A549 treated with ZK216348 at 1 μM for 4 hours (cell line): ENCODE data around the gene SNX15. TPM values are rescaled to one million over a fixed set of nuclear protein-coding genes. Genes with fewer than 3 reads are reported as not detected.

Source experiments
- total RNA-seq: library from RNA; stranded (reverse); fragments of 200-300 nt; extraction: Qiagen RNA extraction; gene quantifications from 5 replicates; pipeline ENCODE4 v1.2.3, GENCODE V29; 2022; ENCODE audit warnings: low read depth

The SNX15 gene, protein sequence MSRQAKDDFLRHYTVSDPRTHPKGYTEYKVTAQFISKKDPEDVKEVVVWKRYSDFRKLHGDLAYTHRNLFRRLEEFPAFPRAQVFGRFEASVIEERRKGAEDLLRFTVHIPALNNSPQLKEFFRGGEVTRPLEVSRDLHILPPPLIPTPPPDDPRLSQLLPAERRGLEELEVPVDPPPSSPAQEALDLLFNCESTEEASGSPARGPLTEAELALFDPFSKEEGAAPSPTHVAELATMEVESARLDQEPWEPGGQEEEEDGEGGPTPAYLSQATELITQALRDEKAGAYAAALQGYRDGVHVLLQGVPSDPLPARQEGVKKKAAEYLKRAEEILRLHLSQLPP
- 21.9 to 25.1 TPM (median 22.4 TPM) in 5 replicates for total RNA-seq

DNA sequence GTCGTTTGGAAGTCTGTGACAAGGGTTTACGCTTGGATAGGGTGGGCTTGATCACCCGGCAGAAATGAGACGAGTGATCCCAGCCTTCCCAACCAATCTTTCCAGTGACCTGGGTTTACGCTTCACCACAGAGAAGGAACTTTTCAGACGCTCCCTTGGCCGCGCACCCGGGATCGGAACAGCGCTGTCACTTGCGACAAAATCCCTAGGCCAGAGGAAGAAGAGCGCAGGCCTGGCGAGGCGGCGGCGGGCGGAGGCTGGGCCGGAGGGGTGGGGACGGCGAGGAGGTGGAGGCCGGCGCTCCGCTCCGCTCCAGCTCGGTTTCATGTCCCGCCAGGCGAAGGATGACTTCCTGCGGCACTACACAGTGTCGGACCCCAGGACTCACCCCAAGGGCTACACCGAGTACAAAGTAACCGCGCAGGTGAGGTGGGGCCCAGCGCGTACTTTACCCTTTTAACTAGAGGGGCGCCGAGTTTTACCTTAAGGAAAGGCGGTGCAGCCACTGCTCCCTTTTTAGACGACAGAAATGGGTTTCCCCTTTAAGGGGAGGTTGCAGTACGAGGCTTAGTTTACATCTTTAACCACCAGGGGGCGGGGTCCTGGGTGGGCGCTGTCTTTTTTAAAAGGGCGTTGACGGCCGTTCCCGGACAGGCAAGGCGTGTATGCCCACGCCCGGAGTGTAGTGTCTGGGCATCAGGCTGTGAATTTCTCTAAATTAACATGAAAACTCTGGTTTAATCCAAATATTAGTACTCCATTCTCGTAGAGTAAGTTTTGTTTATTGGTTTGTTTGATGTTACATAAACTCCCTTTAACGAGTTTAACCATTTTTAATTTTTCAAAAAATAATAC lies at the start of gene SNX15:
TSS of gene SNX15 (plus strand) at position 227 of the 855 bp plus-strand sequence. CDS start at position 326, 99 bp downstream.

DNA sequence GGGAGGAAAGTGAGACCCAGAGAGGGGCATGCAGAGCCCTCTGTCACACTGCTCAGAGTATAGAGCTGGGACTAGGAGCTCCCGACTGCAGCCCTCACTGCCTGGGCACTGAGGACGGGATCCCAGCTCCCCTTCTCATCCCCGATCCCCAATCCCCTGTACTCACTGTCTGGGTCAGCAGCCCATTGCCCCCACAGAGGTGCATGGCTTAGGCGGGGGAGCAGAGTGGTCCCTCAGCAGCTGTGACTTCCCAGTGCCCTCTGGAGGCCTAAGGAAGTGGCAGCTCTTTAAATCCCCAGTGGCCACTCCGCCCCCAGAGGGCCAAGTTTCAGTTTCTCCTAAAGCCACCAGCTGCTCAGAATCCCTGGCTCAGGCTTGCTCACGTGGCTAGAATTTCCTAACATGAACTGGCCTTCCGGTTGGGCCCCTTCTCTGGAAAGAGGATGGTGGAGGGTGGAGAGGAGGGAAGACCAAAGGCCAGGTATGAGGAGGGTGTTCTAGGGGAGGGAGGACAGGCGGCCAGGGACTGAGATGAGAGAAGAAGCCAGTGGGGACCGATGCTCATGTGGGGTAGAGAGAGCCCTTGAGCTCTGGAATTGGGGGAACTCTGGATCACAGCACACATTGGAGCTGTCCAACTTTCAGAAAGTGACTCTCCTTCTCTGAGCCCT lies 30.4 kb upstream of the SNX15 start, which contains the start of gene BATF2:
TSS of gene BATF2 (minus strand) at position 262 of the 671 bp plus-strand sequence. CDS start at position 205, 57 bp downstream.

DNA sequence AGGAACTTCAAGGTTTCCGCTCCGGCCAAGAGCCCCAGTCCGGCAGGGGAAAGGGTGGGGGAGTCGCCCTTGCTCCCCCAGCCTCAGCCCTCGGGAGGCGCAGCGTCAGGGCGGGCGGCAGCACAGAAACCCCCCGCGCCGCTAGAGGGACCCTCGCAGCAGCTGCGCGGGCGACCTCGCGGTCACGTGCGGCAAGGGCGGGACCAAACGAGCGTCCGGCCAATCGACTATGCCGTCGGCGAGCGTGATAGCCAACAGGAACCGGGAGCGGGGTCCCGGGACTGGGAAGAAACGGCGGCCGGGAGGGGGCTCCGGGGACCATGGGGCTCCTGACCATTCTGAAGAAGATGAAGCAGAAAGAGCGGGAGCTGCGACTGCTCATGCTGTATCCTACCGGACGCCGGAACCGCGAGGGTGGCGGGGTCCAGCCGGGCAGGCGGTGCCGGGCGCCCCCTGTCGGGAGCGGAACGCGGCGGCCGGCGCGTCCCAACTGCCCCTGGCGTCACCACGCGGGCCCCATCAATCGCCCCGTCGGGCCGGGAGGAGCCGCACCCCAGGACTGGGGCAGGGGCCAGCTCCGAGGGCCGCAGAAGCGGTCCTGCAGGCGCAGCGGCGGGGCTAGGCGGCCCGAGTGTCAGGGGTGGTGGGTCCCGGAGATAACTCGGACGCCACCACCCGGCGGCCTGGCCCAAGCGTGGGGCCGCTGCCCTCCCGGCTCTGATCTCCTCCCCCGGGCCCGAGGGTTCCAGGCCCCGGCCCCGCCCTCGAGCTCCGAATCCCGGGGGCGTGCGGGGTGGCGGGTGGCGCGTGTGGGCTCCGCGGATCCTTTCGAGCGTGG lies 13.1 kb upstream of the SNX15 start, which contains the start of gene ARL2:
TSS of gene ARL2 (plus strand) at position 273 of the 838 bp plus-strand sequence. CDS start at position 321, 48 bp downstream.

DNA sequence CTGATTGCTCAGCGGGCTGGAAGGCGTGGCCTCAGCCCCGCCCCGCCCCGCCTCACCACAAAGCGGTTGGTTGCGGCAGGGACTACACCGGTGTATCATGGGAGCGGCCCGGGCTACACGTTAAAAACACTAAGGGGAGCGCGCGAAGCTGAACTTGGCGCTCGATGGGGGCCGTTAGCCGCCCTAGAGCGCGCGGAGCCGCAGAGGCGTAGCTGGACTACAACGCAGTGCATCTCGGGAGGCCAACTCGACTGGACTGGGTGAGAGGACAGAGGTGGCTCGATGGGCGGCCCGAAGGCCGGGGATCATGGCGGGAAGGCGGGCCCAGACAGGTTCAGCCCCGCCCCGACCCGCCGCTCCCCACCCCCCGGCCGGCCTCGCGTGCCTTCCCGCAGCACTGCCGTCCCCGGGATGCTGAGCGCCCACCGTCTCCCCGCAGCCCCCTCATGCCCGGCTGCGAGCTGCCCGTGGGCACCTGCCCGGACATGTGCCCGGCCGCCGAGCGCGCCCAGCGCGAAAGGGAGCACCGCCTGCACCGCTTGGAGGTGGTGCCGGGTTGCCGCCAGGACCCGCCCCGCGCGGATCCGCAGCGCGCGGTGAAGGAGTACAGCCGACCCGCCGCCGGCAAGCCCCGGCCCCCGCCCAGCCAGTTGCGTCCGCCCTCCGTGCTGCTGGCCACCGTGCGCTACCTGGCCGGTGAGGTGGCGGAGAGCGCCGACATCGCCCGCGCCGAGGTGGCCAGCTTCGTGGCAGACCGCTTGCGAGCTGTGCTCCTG lies 13.8 kb downstream of the SNX15 start, which contains the start of gene SAC3D1:
TSS of gene SAC3D1 (plus strand) at position 364 of the 776 bp plus-strand sequence. CDS start at position 447, 83 bp downstream.

DNA sequence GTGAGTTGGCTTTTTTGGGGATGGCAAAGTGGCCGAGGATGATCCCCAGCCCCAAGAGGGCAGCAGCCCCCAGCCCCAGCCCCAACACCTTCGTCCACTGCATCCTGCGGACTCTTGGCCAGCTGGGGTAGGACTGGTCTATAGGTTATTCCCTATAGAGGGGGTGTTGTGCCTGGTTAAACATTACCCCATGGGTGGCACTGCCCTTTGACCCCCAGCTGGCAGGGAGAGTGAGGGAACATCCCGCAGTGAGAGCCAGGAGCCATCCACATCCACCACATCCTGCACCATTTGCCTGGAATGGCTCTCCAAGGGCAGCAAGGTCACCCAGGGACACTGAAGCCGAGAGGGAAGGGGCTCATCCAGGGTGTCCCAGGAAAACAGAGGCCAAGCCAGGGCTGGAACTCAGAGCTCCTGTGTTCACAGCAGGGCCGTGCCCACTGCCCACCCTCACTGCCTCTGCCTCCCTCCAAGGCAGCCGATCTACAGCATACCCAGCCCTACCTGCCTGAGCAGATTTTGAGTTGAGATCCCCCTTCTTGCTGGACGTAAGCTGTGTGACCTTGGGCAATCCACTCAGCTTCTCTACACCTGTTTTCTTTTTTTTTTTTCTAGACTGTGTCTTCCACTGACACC lies 31.3 kb downstream of the SNX15 start, which contains the start of gene NAALADL1:
TSS of gene NAALADL1 (minus strand) at position 135 of the 636 bp plus-strand sequence. CDS start at position 103, 32 bp downstream.

DNA sequence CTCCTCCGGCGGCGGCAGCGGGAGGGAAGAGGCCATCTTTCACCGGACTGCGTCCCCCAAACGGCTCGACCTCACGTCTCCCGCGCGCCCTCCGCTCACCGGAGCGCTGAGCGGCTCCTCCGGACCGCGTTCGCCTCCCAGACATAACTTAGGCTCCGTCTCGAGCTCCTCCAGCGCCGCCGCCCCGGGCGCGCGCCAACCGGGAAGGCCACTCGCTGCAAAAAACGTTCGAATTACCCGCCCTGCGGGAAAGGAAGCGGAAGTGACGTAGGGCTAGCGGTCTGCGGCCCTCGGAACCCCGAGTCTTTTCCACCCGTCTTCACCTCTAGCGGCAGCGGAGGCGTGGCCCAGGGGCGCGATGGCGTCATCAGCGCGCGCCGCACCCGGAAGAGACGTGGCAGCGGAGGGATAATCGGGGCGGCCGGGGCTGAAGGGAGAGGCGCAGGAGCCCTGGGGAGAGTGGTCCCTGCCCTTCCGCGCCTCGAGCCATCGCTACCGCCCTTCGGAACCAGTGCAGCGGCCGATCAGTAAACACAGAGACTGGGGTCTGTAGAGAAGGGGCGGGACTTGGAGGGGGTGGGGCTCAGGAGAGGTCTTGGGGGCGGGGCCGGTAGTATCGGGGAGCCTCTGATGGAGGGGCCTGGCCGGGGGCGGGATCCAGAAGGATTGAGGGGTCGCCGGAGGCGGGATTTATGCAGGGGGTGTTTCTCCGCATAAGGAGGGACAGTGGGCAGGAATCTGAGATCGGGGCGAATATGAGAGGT lies 56.8 kb downstream of the SNX15 start, which contains the start of the genes CDCA5 and ZFPL1:
TSS of gene CDCA5 (minus strand) at position 207 of the 764 bp plus-strand sequence. CDS start at position 145, 62 bp downstream.
TSS of gene ZFPL1 (plus strand) at position 389 of the 764 bp plus-strand sequence. CDS start 477 bp downstream, outside the sequence.

Other genes with a start within 250 kb of the SNX15 start
- 158 to 212 TPM (median 184 TPM) in 5 replicates for gene SF1, start 248.9 kb upstream of the SNX15 start, total RNA-seq
- 5.2 to 11.6 TPM (median 9.0 TPM) in 5 replicates for gene MAP4K2, start 224.2 kb upstream of the SNX15 start, total RNA-seq
- gene MEN1, start 216.9 kb upstream of the SNX15 start, total RNA-seq, result 22.9 to 46.9 TPM (median 42.3 TPM) in 5 replicates
- gene CDC42BPG, start 182.8 kb upstream of the SNX15 start, total RNA-seq, result 0.83 to 2.2 TPM (median 1.7 TPM) in 5 replicates
- 93.7 to 127 TPM (median 121 TPM) in 5 replicates for gene EHD1, start 148.8 kb upstream of the SNX15 start, total RNA-seq
- 10.9 to 23.2 TPM (median 22.0 TPM) in 5 replicates for gene ATG2A, start 110.2 kb upstream of the SNX15 start, total RNA-seq
- gene PPP2R5B, start 102.8 kb upstream of the SNX15 start, total RNA-seq, result 2.7 to 6.1 TPM (median 4.4 TPM) in 5 replicates
- gene GPHA2, start 91.5 kb upstream of the SNX15 start, total RNA-seq, result not detected in 5 replicates
- not detected in 5 replicates for gene MAJIN, start 55.3 kb upstream of the SNX15 start, total RNA-seq
- gene BATF2, start 30.5 kb upstream of the SNX15 start, total RNA-seq, result 0.54 to 0.98 TPM (median 0.74 TPM) in 5 replicates
- 167 to 190 TPM (median 185 TPM) in 5 replicates for gene ARL2, start 13.3 kb upstream of the SNX15 start, total RNA-seq
- gene SAC3D1, start 13.8 kb downstream of the SNX15 start, total RNA-seq, result 27.0 to 62.7 TPM (median 56.1 TPM) in 5 replicates
- gene NAALADL1, start 31.1 kb downstream of the SNX15 start, total RNA-seq, result not detected in 5 replicates
- gene CDCA5, start 56.6 kb downstream of the SNX15 start, total RNA-seq, result 53.2 to 69.3 TPM (median 67.2 TPM) in 5 replicates
- gene ZFPL1, start 56.8 kb downstream of the SNX15 start, total RNA-seq, result 29.6 to 35.3 TPM (median 30.6 TPM) in 5 replicates
- 49.7 to 55.7 TPM (median 55.4 TPM) in 5 replicates for gene VPS51, start 68.8 kb downstream of the SNX15 start, total RNA-seq
- gene TM7SF2, start 84.4 kb downstream of the SNX15 start, total RNA-seq, result 3.7 to 10.9 TPM (median 5.7 TPM) in 5 replicates
- gene ZNHIT2, start 90.3 kb downstream of the SNX15 start, total RNA-seq, result 11.5 to 24.2 TPM (median 22.7 TPM) in 5 replicates
- 660 to 1,037 TPM (median 959 TPM) in 5 replicates for gene FAU, start 94.7 kb downstream of the SNX15 start, total RNA-seq
- gene MRPL49, start 94.9 kb downstream of the SNX15 start, total RNA-seq, result 56.2 to 79.8 TPM (median 71.3 TPM) in 5 replicates
- 24.2 to 45.2 TPM (median 43.1 TPM) in 5 replicates for gene SYVN1, start 107.1 kb downstream of the SNX15 start, total RNA-seq
- gene SPDYC, start 142.8 kb downstream of the SNX15 start, total RNA-seq, result not detected in 5 replicates
- 75.9 to 131 TPM (median 115 TPM) in 5 replicates for gene CAPN1, start 154.5 kb downstream of the SNX15 start, total RNA-seq
- gene POLA2, start 234.5 kb downstream of the SNX15 start, total RNA-seq, result 13.8 to 24.5 TPM (median 18.0 TPM) in 5 replicates